GM12878 (cell line): ENCODE results near the gene AHNAK2.

Source experiments
- BCL3 ChIP-seq: IDR thresholded peaks from 2 replicates; pipeline ENCODE4 v1.6.1; 2011; ENCODE audit warnings: borderline replicate concordance, low read depth, mild to moderate bottlenecking, moderate library complexity, low read length; ENCODE audit not compliant: insufficient read depth, poor library complexity, severe bottlenecking
- CHD1 ChIP-seq: IDR thresholded peaks from 2 replicates; pipeline ENCODE4 v1.6.1; 2012; ENCODE audit warnings: low read depth, low read length, improper control_type of control experiment
- CTCF ChIP-seq, 3 experiments: IDR thresholded peaks in 2 of 3; conservative IDR thresholded peaks in 1 of 3; 2 replicates each; pipeline ENCODE4 v1.5.1; 2011; ENCODE audit warnings: low read depth in 3 of 3, low read length in 3 of 3, mild to moderate bottlenecking in 3 of 3, control low read depth in 2 of 3, moderate library complexity in 2 of 3, inconsistent platforms in 1 of 3, mixed read lengths in 1 of 3; ENCODE audit not compliant: control insufficient read depth in 2 of 3, insufficient read depth in 1 of 3; ENCODE audit errors: extremely low read depth in 1 of 3
- EGR1 ChIP-seq, 2 experiments: IDR thresholded peaks; 1 replicate in 1 of 2; 2 replicates in 1 of 2; pipeline ENCODE4 v1.6.1; 2011 to 2012; ENCODE audit warnings: low read depth in 2 of 2, low read length in 2 of 2, borderline replicate concordance in 1 of 2, mild to moderate bottlenecking in 1 of 2, moderate library complexity in 1 of 2
- FOS ChIP-seq: IDR thresholded peaks from 3 replicates; pipeline ENCODE4 v1.6.1; 2011; ENCODE audit warnings: borderline replicate concordance; ENCODE audit not compliant: insufficient read length; ENCODE audit errors: extremely low read depth
- NFIC ChIP-seq: IDR thresholded peaks from 2 replicates; pipeline ENCODE4 v1.6.1; 2012; ENCODE audit warnings: low read depth, mild to moderate bottlenecking, inconsistent platforms, low read length, moderate library complexity
- NR2F1 ChIP-seq: fragments of 450-650 bp; conservative IDR thresholded peaks from 2 replicates; pipeline ENCODE4 v1.6.1; 2017; ENCODE audit warnings: mild to moderate bottlenecking
- POLR2A ChIP-seq: IDR thresholded peaks from 2 replicates; pipeline ENCODE4 v1.6.1; 2011; ENCODE audit warnings: low read depth, mild to moderate bottlenecking, low read length
- POLR2AphosphoS5 ChIP-seq: IDR thresholded peaks from 2 replicates; pipeline ENCODE4 v1.6.1; 2011; ENCODE audit warnings: mild to moderate bottlenecking, low read length, inconsistent platforms
- RELA ChIP-seq: fragments of 450-650 bp; IDR thresholded peaks from 2 replicates; pipeline ENCODE4 v1.8.0; 2014; ENCODE audit warnings: borderline replicate concordance; ENCODE audit not compliant: partially characterized antibody
- RFX5 ChIP-seq: IDR thresholded peaks from 2 replicates; pipeline ENCODE4 v1.6.1; 2011; ENCODE audit warnings: low read depth, low read length, improper control_type of control experiment
- SIN3A ChIP-seq: IDR thresholded peaks from 2 replicates; pipeline ENCODE4 v1.6.1; 2012; ENCODE audit warnings: low read depth, low read length, improper control_type of control experiment
- SMC3 ChIP-seq: IDR thresholded peaks from 2 replicates; pipeline ENCODE4 v1.6.1; 2011; ENCODE audit warnings: low read length, improper control_type of control experiment, borderline replicate concordance

- TF ChIP-seq POLR2A (no peak), POLR2AphosphoS5 (no peak), EGR1 (IDR thresholded peaks at IDR 0.05; ENCODE audit: borderline replicate concordance in 1 of 2, low read depth in 2 of 2, low read length in 2 of 2) (no peak), SIN3A (no peak), SMC3 (no peak), NFIC (no peak), BCL3 (no peak), CHD1 (no peak), CTCF (IDR thresholded peaks at IDR 0.05 in 2 of 3, conservative IDR thresholded peaks at IDR 0.05 in 1 of 3; ENCODE audit: control insufficient read depth in 2 of 3, extremely low read depth in 1 of 3, insufficient read depth in 1 of 3, low read depth in 3 of 3, low read length in 3 of 3) (no peak), RFX5 (no peak), RELA (no peak), FOS (no peak), NR2F1 (no peak)
Measured at GRCh38 chr14:104903990-104904389, 74.2 kb downstream of the AHNAK2 start.
